ENCODE data around the gene FRMD4B. TPM values are rescaled to one million over a fixed set of nuclear protein-coding genes. Genes with fewer than 3 reads are reported as not detected.
A peak's percentile ranks its signal among the peaks of the same experiment; 100 is the strongest.

The FRMD4B gene
- total and polyA plus RNA-seq, 2 donors from 2014 or later: 11.8 to 50.5 TPM

- peak overlapping the region in 2 of 3 donors; percentile 32 to 50 for H3K4me3 ChIP-seq (ENCODE audit: low read length in 3 of 3)
- intact Hi-C loops (cut with DNase I): no loop called here
- H3K4me1 ChIP-seq (ENCODE audit: control insufficient read depth in 2 of 3, insufficient read depth in 2 of 3, low read depth in 1 of 3, low read length in 3 of 3): no peaks in the 10 kb centered on the region
- no peaks in the 10 kb centered on the region for H3K36me3 ChIP-seq (ENCODE audit: control insufficient read depth in 2 of 3, insufficient read depth in 3 of 3, low read length in 3 of 3)
- TF ChIP-seq CTCF (IDR thresholded peaks at IDR 0.05; ENCODE audit: borderline replicate concordance, extremely low read depth, insufficient read depth): no peak
- no peaks in the 10 kb centered on the region for H3K27me3 ChIP-seq (ENCODE audit: control insufficient read depth, insufficient read depth, low read length)
- H3K9me3 ChIP-seq (ENCODE audit: control insufficient read depth in 2 of 3, insufficient read depth in 1 of 3, low read length in 3 of 3): no peaks in the 10 kb centered on the region
- FAIRE-seq (no peak), DNase-seq (no peak)
- H3K27ac ChIP-seq (ENCODE audit: low read depth in 2 of 2, low read length in 2 of 2): peak overlapping the region in 1 of 2 donors; percentile 16
- no peak overlapping the region for H3K9ac ChIP-seq (ENCODE audit: low read length in 3 of 3)
These were observed 33.4 kb downstream of the FRMD4B start for GRCh38 chr3:69352305-69353087.

- FAIRE-seq: no peak
- Histone ChIP-seq H3K27ac (ENCODE audit: low read depth in 2 of 2, low read length in 2 of 2) (peak overlapping the region in 1 of 2 donors; percentile 24), H3K4me3 (ENCODE audit: low read length in 3 of 3) (no peak overlapping the region)
These were observed 42.0 kb downstream of the FRMD4B start for GRCh38 chr3:69343875-69344274.

GRCh38 chr3:69342074-69342473 lies 43.8 kb downstream of the FRMD4B start:
- FAIRE-seq (peak; percentile 90), DNase-seq (no peak)
- TF ChIP-seq CTCF (IDR thresholded peaks at IDR 0.05; ENCODE audit: borderline replicate concordance, extremely low read depth, insufficient read depth): no peak
- Histone ChIP-seq H3K36me3 (ENCODE audit: control insufficient read depth in 2 of 3, insufficient read depth in 3 of 3, low read length in 3 of 3) (no peaks in the 10 kb centered on the region), H3K27me3 (ENCODE audit: control insufficient read depth, insufficient read depth, low read length) (no peaks in the 10 kb centered on the region), H3K4me1 (ENCODE audit: control insufficient read depth in 2 of 3, insufficient read depth in 2 of 3, low read depth in 1 of 3, low read length in 3 of 3) (peaks cover 0 to 26% (median 11%) of the 10 kb centered on the region in 3 donors), H3K9me3 (ENCODE audit: control insufficient read depth in 2 of 3, insufficient read depth in 1 of 3, low read length in 3 of 3) (no peaks in the 10 kb centered on the region), H3K27ac (ENCODE audit: low read depth in 2 of 2, low read length in 2 of 2) (peak overlapping the region; percentile 43 to 81), H3K4me3 (ENCODE audit: low read length in 3 of 3) (no peak overlapping the region), H3K9ac (ENCODE audit: low read length in 3 of 3) (no peak overlapping the region)
- intact Hi-C loops (cut with DNase I): no loop called here

More at GRCh38 chr3:69343875-69344274, 42.0 kb downstream of the FRMD4B start:
- intact Hi-C loops (cut with DNase I): no loop called here
- no peak for DNase-seq
- no peak for TF ChIP-seq CTCF (IDR thresholded peaks at IDR 0.05; ENCODE audit: borderline replicate concordance, extremely low read depth, insufficient read depth)
- H3K4me1 ChIP-seq (ENCODE audit: control insufficient read depth in 2 of 3, insufficient read depth in 2 of 3, low read depth in 1 of 3, low read length in 3 of 3): peaks cover 0 to 26% (median 11%) of the 10 kb centered on the region in 3 donors
- no peak overlapping the region for H3K9ac ChIP-seq (ENCODE audit: low read length in 3 of 3)
- no peaks in the 10 kb centered on the region for H3K36me3 ChIP-seq (ENCODE audit: control insufficient read depth in 2 of 3, insufficient read depth in 3 of 3, low read length in 3 of 3)
- no peaks in the 10 kb centered on the region for H3K9me3 ChIP-seq (ENCODE audit: control insufficient read depth in 2 of 3, insufficient read depth in 1 of 3, low read length in 3 of 3)
- H3K27me3 ChIP-seq (ENCODE audit: control insufficient read depth, insufficient read depth, low read length): no peaks in the 10 kb centered on the region
